Central memory CD8-positive, alpha-beta T cell (primary cell): ENCODE data around the gene KLHDC8B.
"Not testable (repeated sequence)": the region's sequence is repeated elsewhere in the genome, so short reads cannot be mapped to it uniquely, and the experiment has no call there.

Source experiments
- ATAC-seq: fragments of 150-1000 bp; cut with Tn5 transposase; replicated peaks from 2 replicates; pipeline ENCODE4 v1.10.0; 2022; ENCODE audit warnings: mild to moderate bottlenecking, moderate FRiP score, moderate number of reproducible peaks; ENCODE audit not compliant: poor library complexity, severe bottlenecking; ENCODE audit errors: extremely low read depth
- DNase-seq, 2 donors: peaks; one replicate each; pipeline ENCODE4 v3.0.0; 2021; ENCODE audit warnings: low spot score in 2 of 2
- H3K27ac Mint-ChIP-seq: one replicate; pipeline ENCODE4 v1.8.0; 2022; ENCODE audit warnings: low read depth, mild to moderate bottlenecking, moderate library complexity, mixed read lengths
- H3K27me3 Mint-ChIP-seq: one replicate; pipeline ENCODE4 v1.8.0; 2022; ENCODE audit warnings: mixed read lengths
- H3K36me3 Mint-ChIP-seq: one replicate; pipeline ENCODE4 v1.8.0; 2022; ENCODE audit warnings: mild to moderate bottlenecking, moderate library complexity, mixed read lengths; ENCODE audit not compliant: insufficient read depth
- H3K4me1 Mint-ChIP-seq: one replicate; pipeline ENCODE4 v1.8.0; 2022; ENCODE audit warnings: mixed read lengths
- H3K4me3 Mint-ChIP-seq: one replicate; pipeline ENCODE4 v1.8.0; 2022; ENCODE audit warnings: mild to moderate bottlenecking, moderate library complexity, mixed read lengths
- H3K9me3 Mint-ChIP-seq: one replicate; pipeline ENCODE4 v1.8.0; 2022; ENCODE audit warnings: mixed read lengths

Gene KLHDC8B

GRCh38 chr3:49177073-49177472, 5.7 kb downstream of the KLHDC8B start:
- Mint-ChIP-seq H3K36me3 (peaks cover 1% of the 10 kb centered on the region), H3K27me3 (peaks cover 22% of the 10 kb centered on the region), H3K9me3 (no peaks in the 10 kb centered on the region), H3K27ac (no peak overlapping the region), H3K4me1 (no peaks in the 10 kb centered on the region), H3K4me3 (no peak overlapping the region)
- DNase-seq (no peak), ATAC-seq (no peak)

- no peaks in the 10 kb centered on the region for H3K9me3 Mint-ChIP-seq
- ATAC-seq (no peak), DNase-seq (no peak)
- peaks cover 1% of the 10 kb centered on the region for H3K36me3 Mint-ChIP-seq
- H3K4me3 Mint-ChIP-seq: no peak overlapping the region
- H3K4me1 Mint-ChIP-seq: no peaks in the 10 kb centered on the region
- peaks cover 22% of the 10 kb centered on the region for H3K27me3 Mint-ChIP-seq
- H3K27ac Mint-ChIP-seq: no peak overlapping the region
Observed at GRCh38 chr3:49180116-49180515, 8.7 kb downstream of the KLHDC8B start.

GRCh38 chr3:49181351-49181750, 10.0 kb downstream of the KLHDC8B start:
- Mint-ChIP-seq H3K4me1 (no peaks in the 10 kb centered on the region), H3K27me3 (peaks cover 22% of the 10 kb centered on the region), H3K36me3 (no peaks in the 10 kb centered on the region), H3K4me3 (no peak overlapping the region), H3K27ac (no peak overlapping the region), H3K9me3 (no peaks in the 10 kb centered on the region)
- no peak for DNase-seq
- ATAC-seq: no peak

GRCh38 chr3:49182682-49183081, 11.3 kb downstream of the KLHDC8B start:
- Mint-ChIP-seq H3K4me1 (no peaks in the 10 kb centered on the region), H3K4me3 (no peak overlapping the region), H3K36me3 (no peaks in the 10 kb centered on the region), H3K27me3 (peaks cover 22% of the 10 kb centered on the region), H3K9me3 (no peaks in the 10 kb centered on the region), H3K27ac (no peak overlapping the region)
- ATAC-seq: no peak
- no peak for DNase-seq

- ATAC-seq: no peak
- Mint-ChIP-seq H3K36me3 (no peaks in the 10 kb centered on the region), H3K4me3 (no peak overlapping the region), H3K27me3 (peaks cover 11% of the 10 kb centered on the region), H3K9me3 (no peaks in the 10 kb centered on the region), H3K4me1 (no peaks in the 10 kb centered on the region), H3K27ac (no peak overlapping the region)
- DNase-seq: no peak
Observed at GRCh38 chr3:49183873-49184272, 12.5 kb downstream of the KLHDC8B start.

- Mint-ChIP-seq H3K4me3 (no peak overlapping the region), H3K9me3 (no peaks in the 10 kb centered on the region), H3K27ac (no peak overlapping the region), H3K4me1 (no peaks in the 10 kb centered on the region), H3K27me3 (peaks cover 14% of the 10 kb centered on the region), H3K36me3 (no peaks in the 10 kb centered on the region)
- ATAC-seq (no peak), DNase-seq (no peak)
Observed at GRCh38 chr3:49191741-49192140, 20.3 kb downstream of the KLHDC8B start.

GRCh38 chr3:49198161-49198560, 26.8 kb downstream of the KLHDC8B start:
- Mint-ChIP-seq H3K36me3 (no peaks in the 10 kb centered on the region), H3K27ac (no peak overlapping the region), H3K9me3 (no peaks in the 10 kb centered on the region), H3K4me1 (no peaks in the 10 kb centered on the region), H3K4me3 (no peak overlapping the region), H3K27me3 (peaks cover 27% of the 10 kb centered on the region)
- ATAC-seq (no peak), DNase-seq (no peak)

GRCh38 chr3:49198611-49199230, 27.3 kb downstream of the KLHDC8B start:
- peaks cover 27% of the 10 kb centered on the region for H3K27me3 Mint-ChIP-seq
- H3K36me3 Mint-ChIP-seq: no peaks in the 10 kb centered on the region
- peak overlapping the region; percentile 52 for H3K4me3 Mint-ChIP-seq
- H3K9me3 Mint-ChIP-seq: no peaks in the 10 kb centered on the region
- H3K4me1 Mint-ChIP-seq: no peaks in the 10 kb centered on the region
- no peak overlapping the region for H3K27ac Mint-ChIP-seq
- no peak for ATAC-seq
- DNase-seq: no peak

GRCh38 chr3:49199239-49199899, 28.0 kb downstream of the KLHDC8B start:
- no peaks in the 10 kb centered on the region for H3K9me3 Mint-ChIP-seq
- ATAC-seq: no peak
- no peaks in the 10 kb centered on the region for H3K36me3 Mint-ChIP-seq
- H3K4me1 Mint-ChIP-seq: no peaks in the 10 kb centered on the region
- H3K27ac Mint-ChIP-seq: no peak overlapping the region
- DNase-seq: no peak
- H3K27me3 Mint-ChIP-seq: peaks cover 27% of the 10 kb centered on the region
- peak overlapping the region; percentile 52 for H3K4me3 Mint-ChIP-seq

GRCh38 chr3:49199900-49200281, 28.5 kb downstream of the KLHDC8B start:
- no peak for DNase-seq
- H3K9me3 Mint-ChIP-seq: no peaks in the 10 kb centered on the region
- no peak for ATAC-seq
- no peak overlapping the region for H3K4me3 Mint-ChIP-seq
- peaks cover 27% of the 10 kb centered on the region for H3K27me3 Mint-ChIP-seq
- H3K36me3 Mint-ChIP-seq: no peaks in the 10 kb centered on the region
- H3K4me1 Mint-ChIP-seq: no peaks in the 10 kb centered on the region
- H3K27ac Mint-ChIP-seq: no peak overlapping the region

GRCh38 chr3:49213541-49213943, 42.1 kb downstream of the KLHDC8B start:
- H3K9me3 Mint-ChIP-seq: no peaks in the 10 kb centered on the region
- DNase-seq (no peak), ATAC-seq (no peak)
- H3K27ac Mint-ChIP-seq: no peak overlapping the region
- no peaks in the 10 kb centered on the region for H3K36me3 Mint-ChIP-seq
- no peaks in the 10 kb centered on the region for H3K4me1 Mint-ChIP-seq
- H3K27me3 Mint-ChIP-seq: no peaks in the 10 kb centered on the region
- H3K4me3 Mint-ChIP-seq: no peak overlapping the region

GRCh38 chr3:49213998-49214397, 42.6 kb downstream of the KLHDC8B start:
- Mint-ChIP-seq H3K4me3 (no peak overlapping the region), H3K27ac (no peak overlapping the region), H3K27me3 (no peaks in the 10 kb centered on the region), H3K36me3 (no peaks in the 10 kb centered on the region), H3K9me3 (no peaks in the 10 kb centered on the region), H3K4me1 (no peaks in the 10 kb centered on the region)
- no peak for ATAC-seq
- no peak for DNase-seq

- not testable (repeated sequence) for ATAC-seq, H3K9me3 Mint-ChIP-seq, H3K4me3 Mint-ChIP-seq, DNase-seq, H3K4me1 Mint-ChIP-seq, H3K36me3 Mint-ChIP-seq, H3K27ac Mint-ChIP-seq, H3K27me3 Mint-ChIP-seq
Observed at GRCh38 chr3:49216687-49217086, 45.3 kb downstream of the KLHDC8B start.
